ENCODE results near the gene PPIL6. TPM values are rescaled to one million over a fixed set of nuclear protein-coding genes. Genes with fewer than 3 reads are reported as not detected.

The PPIL6 gene
- total and polyA plus RNA-seq, 2 experiments from 2014 or later, result 1.7 TPM

DNA sequence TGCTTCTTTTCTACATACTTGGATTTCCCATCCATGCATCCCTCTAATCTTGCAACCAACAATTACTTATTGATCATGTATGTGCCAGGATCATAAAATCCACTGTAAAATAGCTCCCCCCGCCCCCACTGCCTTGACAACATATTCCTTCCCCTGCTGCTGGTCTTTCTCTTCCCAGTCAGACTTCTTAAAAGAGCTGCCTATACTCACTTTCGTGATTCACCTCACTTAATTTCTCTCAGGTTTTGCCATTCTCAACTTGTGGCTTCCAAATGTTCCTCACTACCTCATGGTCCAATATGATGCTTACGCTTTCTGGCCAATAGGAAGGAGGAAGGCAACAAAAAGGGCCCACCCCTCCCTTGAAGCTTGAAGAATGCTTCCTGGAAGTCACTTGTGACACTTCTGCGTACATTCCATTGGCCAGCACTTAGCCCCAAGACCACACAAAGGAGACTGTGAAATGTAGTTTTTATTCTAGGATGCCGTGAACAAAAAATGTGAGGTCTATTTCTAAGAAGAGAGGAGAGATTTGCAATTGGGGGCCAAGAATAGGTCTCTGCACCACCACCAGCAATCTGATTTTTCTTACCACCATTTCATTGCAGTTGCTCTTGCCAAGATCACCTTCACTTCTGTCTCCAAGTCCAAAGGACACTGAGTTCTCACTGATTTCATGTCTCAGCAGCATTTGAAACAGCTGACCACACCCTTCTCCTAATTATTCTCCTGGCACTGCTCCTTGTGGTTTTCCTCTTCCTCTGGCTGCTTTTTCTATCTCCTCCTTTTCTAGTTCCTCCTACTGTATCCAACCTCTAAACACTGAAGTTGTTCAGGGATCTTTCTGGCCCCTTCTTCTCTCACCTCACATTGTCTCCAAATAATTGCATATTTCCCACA lies 88.9 kb downstream of the PPIL6 start:
- no peak overlapping the region for H3K27ac Mint-ChIP-seq
- H3F3A ChIP-seq (replicated peaks; ENCODE audit: low read depth), result no peaks in the 10 kb centered on the region
- H3K9me3 Mint-ChIP-seq, result peaks cover 4% of the 10 kb centered on the region; the same call in 2 of the 3 replicates
- no peaks in the 10 kb centered on the region for H3K4me1 ChIP-seq (ENCODE audit: insufficient read depth)
- H3K27me3 Mint-ChIP-seq (ENCODE audit: insufficient read depth, low read depth, poor library complexity), result peaks cover 5% of the 10 kb centered on the region
- no peak for ATAC-seq
- 0 out of 2 replicates have a peak, but pooled peaks cover 3% of the 10 kb centered on the region for H3K36me3 ChIP-seq (ENCODE audit: insufficient read depth)
- H3K4me3 ChIP-seq, result no peak overlapping the region
- H3K27me3 ChIP-seq (ENCODE audit: insufficient read depth), result no peaks in the 10 kb centered on the region
- no peak for DNase-seq (ENCODE audit: low spot score)
- peaks cover 7% of the 10 kb centered on the region for H3K36me3 Mint-ChIP-seq (ENCODE audit: low read depth)
- no peak overlapping the region for H3K4me3 Mint-ChIP-seq
- H3K79me2 ChIP-seq (replicated peaks; ENCODE audit: insufficient read depth), result no peaks in the 10 kb centered on the region
- no peak overlapping the region for H3K27ac ChIP-seq (ENCODE audit: low read depth)
- no peaks in the 10 kb centered on the region for H3K4me1 Mint-ChIP-seq
- TF ChIP-seq, protein P1, sequence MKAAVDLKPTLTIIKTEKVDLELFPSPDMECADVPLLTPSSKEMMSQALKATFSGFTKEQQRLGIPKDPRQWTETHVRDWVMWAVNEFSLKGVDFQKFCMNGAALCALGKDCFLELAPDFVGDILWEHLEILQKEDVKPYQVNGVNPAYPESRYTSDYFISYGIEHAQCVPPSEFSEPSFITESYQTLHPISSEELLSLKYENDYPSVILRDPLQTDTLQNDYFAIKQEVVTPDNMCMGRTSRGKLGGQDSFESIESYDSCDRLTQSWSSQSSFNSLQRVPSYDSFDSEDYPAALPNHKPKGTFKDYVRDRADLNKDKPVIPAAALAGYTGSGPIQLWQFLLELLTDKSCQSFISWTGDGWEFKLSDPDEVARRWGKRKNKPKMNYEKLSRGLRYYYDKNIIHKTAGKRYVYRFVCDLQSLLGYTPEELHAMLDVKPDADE (IDR thresholded peaks at IDR 0.05), result no peak
- no peak for TF ChIP-seq ZNF114 (CRISPR knock-in tag; IDR thresholded peaks at IDR 0.05)
- TF ChIP-seq NANOG (IDR thresholded peaks at IDR 0.05; ENCODE audit: borderline replicate concordance), result no peak
- TF ChIP-seq JUNB (IDR thresholded peaks at IDR 0.05; ENCODE audit: unreplicated experiment), result no peak
- TF ChIP-seq, protein P2, sequence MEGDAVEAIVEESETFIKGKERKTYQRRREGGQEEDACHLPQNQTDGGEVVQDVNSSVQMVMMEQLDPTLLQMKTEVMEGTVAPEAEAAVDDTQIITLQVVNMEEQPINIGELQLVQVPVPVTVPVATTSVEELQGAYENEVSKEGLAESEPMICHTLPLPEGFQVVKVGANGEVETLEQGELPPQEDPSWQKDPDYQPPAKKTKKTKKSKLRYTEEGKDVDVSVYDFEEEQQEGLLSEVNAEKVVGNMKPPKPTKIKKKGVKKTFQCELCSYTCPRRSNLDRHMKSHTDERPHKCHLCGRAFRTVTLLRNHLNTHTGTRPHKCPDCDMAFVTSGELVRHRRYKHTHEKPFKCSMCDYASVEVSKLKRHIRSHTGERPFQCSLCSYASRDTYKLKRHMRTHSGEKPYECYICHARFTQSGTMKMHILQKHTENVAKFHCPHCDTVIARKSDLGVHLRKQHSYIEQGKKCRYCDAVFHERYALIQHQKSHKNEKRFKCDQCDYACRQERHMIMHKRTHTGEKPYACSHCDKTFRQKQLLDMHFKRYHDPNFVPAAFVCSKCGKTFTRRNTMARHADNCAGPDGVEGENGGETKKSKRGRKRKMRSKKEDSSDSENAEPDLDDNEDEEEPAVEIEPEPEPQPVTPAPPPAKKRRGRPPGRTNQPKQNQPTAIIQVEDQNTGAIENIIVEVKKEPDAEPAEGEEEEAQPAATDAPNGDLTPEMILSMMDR (conservative IDR thresholded peaks at IDR 0.05; ENCODE audit: low read depth in 2 of 2), result no peak
- TF ChIP-seq ZNF331 (CRISPR knock-in tag; IDR thresholded peaks at IDR 0.05; ENCODE audit: low read depth), result no peak
- no peak for TF ChIP-seq POLR2AphosphoS5 (IDR thresholded peaks at IDR 0.05; ENCODE audit: low read depth)
- TF ChIP-seq, protein P3, sequence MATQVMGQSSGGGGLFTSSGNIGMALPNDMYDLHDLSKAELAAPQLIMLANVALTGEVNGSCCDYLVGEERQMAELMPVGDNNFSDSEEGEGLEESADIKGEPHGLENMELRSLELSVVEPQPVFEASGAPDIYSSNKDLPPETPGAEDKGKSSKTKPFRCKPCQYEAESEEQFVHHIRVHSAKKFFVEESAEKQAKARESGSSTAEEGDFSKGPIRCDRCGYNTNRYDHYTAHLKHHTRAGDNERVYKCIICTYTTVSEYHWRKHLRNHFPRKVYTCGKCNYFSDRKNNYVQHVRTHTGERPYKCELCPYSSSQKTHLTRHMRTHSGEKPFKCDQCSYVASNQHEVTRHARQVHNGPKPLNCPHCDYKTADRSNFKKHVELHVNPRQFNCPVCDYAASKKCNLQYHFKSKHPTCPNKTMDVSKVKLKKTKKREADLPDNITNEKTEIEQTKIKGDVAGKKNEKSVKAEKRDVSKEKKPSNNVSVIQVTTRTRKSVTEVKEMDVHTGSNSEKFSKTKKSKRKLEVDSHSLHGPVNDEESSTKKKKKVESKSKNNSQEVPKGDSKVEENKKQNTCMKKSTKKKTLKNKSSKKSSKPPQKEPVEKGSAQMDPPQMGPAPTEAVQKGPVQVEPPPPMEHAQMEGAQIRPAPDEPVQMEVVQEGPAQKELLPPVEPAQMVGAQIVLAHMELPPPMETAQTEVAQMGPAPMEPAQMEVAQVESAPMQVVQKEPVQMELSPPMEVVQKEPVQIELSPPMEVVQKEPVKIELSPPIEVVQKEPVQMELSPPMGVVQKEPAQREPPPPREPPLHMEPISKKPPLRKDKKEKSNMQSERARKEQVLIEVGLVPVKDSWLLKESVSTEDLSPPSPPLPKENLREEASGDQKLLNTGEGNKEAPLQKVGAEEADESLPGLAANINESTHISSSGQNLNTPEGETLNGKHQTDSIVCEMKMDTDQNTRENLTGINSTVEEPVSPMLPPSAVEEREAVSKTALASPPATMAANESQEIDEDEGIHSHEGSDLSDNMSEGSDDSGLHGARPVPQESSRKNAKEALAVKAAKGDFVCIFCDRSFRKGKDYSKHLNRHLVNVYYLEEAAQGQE (IDR thresholded peaks at IDR 0.05; ENCODE audit: unreplicated experiment), result no peak
- no peak for TF ChIP-seq EZH2phosphoT487 (IDR thresholded peaks at IDR 0.05; ENCODE audit: unreplicated experiment)
- no peak for TF ChIP-seq EZH2 (IDR thresholded peaks at IDR 0.05; ENCODE audit: low read depth, unreplicated experiment)
- TF ChIP-seq ZNF462 (CRISPR knock-in tag; IDR thresholded peaks at IDR 0.05), result no peak
- no peak for TF ChIP-seq CREB1 (CRISPR knock-in tag; IDR thresholded peaks at IDR 0.05; ENCODE audit: low read depth)
- no peak for TF ChIP-seq STAT1 (IDR thresholded peaks at IDR 0.05; ENCODE audit: unreplicated experiment)
- H4K20me1 ChIP-seq (replicated peaks; ENCODE audit: insufficient read depth), result no peaks in the 10 kb centered on the region
- no peak overlapping the region for H3K4me2 ChIP-seq
- H2AFZ ChIP-seq, result no peak overlapping the region
- 0 out of 2 replicates have a peak, but pooled peaks cover 2% of the 10 kb centered on the region for H3K9me2 ChIP-seq (ENCODE audit: insufficient read depth)
